ENCODE measurements around the gene TMEM190. TPM values are rescaled to one million over a fixed set of nuclear protein-coding genes. Genes with fewer than 3 reads are reported as not detected.

Gene TMEM190
- total RNA-seq, 1 donor from 2014 or later: not detected

- Mint-ChIP-seq H3K4me3 (no peak overlapping the region), H3K9me3 (no peaks in the 10 kb centered on the region), H3K36me3 (ENCODE audit: low read depth) (peaks cover 7% of the 10 kb centered on the region), H3K4me1 (ENCODE audit: low read depth) (peaks cover 5% of the 10 kb centered on the region), H3K27ac (no peak overlapping the region), H3K27me3 (ENCODE audit: insufficient read depth) (no peaks in the 10 kb centered on the region)
- no peak for DNase-seq (ENCODE audit: low spot score)
- intact Hi-C loops (cut with micrococcal nuclease): no loop called here
Measured at GRCh38 chr19:55345101-55345817, 31.4 kb upstream of the TMEM190 start.

GRCh38 chr19:55345818-55346724 is 30.6 kb upstream of the TMEM190 start:
- H3K27ac Mint-ChIP-seq: no peak overlapping the region
- intact Hi-C loops (cut with micrococcal nuclease): no loop called here
- H3K9me3 Mint-ChIP-seq: no peaks in the 10 kb centered on the region
- peaks cover 7% of the 10 kb centered on the region for H3K4me1 Mint-ChIP-seq (ENCODE audit: low read depth)
- no peaks in the 10 kb centered on the region for H3K27me3 Mint-ChIP-seq (ENCODE audit: insufficient read depth)
- no peak overlapping the region for H3K4me3 Mint-ChIP-seq
- peaks cover 7% of the 10 kb centered on the region for H3K36me3 Mint-ChIP-seq (ENCODE audit: low read depth)
- no peak for DNase-seq (ENCODE audit: low spot score)

- intact Hi-C loops (cut with micrococcal nuclease): no loop called here
- no peak overlapping the region for H3K4me3 Mint-ChIP-seq
- DNase-seq (ENCODE audit: low spot score): no peak
- peaks cover 10% of the 10 kb centered on the region for H3K4me1 Mint-ChIP-seq (ENCODE audit: low read depth)
- H3K27ac Mint-ChIP-seq: no peak overlapping the region
- H3K9me3 Mint-ChIP-seq: no peaks in the 10 kb centered on the region
- peaks cover 6% of the 10 kb centered on the region for H3K27me3 Mint-ChIP-seq (ENCODE audit: insufficient read depth)
- peaks cover 5% of the 10 kb centered on the region for H3K36me3 Mint-ChIP-seq (ENCODE audit: low read depth)
Measured at GRCh38 chr19:55346725-55347441, 29.7 kb upstream of the TMEM190 start.

DNA sequence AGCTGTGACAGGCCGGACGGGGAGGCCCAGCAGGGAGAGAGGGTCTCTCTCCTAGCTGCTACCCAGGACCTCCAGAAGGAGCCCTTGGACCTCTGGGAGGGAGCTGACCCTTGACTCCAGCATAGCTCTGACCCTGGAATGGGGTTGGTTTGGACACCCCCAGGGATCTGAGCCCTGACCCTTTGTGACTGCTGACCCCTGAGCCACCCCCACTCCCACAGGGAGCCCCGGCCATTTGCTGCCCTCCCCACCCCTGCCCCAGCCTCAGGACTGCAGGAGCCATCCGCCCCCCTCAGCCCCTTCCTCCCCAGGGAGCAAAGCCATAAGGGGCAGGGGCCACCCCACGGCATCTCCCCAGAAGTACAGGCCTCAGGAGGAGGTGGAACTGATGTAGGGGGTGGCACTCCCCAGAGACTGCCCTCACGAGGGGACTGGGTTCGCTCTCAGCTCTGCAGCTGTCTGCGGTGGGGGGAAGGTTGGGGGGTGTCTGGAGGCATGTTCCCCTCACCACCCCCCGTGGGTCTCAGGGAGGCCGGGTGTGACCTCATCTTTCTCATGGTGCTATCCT is 29.1 kb upstream of the TMEM190 start:
- intact Hi-C loops (cut with micrococcal nuclease): no loop called here
- Mint-ChIP-seq H3K4me3 (no peak overlapping the region), H3K4me1 (ENCODE audit: low read depth) (peaks cover 15% of the 10 kb centered on the region), H3K9me3 (no peaks in the 10 kb centered on the region), H3K27me3 (ENCODE audit: insufficient read depth) (peaks cover 11% of the 10 kb centered on the region), H3K27ac (no peak overlapping the region), H3K36me3 (ENCODE audit: low read depth) (peaks cover 5% of the 10 kb centered on the region)
- no peak for DNase-seq (ENCODE audit: low spot score)

GRCh38 chr19:55348317-55349034 is 28.1 kb upstream of the TMEM190 start:
- no peak for DNase-seq (ENCODE audit: low spot score)
- Mint-ChIP-seq H3K4me3 (no peak overlapping the region), H3K9me3 (no peaks in the 10 kb centered on the region), H3K36me3 (ENCODE audit: low read depth) (peaks cover 3% of the 10 kb centered on the region), H3K27ac (no peak overlapping the region), H3K4me1 (ENCODE audit: low read depth) (peaks cover 25% of the 10 kb centered on the region), H3K27me3 (ENCODE audit: insufficient read depth) (peaks cover 20% of the 10 kb centered on the region)
- intact Hi-C loops (cut with micrococcal nuclease): no loop called here

DNA sequence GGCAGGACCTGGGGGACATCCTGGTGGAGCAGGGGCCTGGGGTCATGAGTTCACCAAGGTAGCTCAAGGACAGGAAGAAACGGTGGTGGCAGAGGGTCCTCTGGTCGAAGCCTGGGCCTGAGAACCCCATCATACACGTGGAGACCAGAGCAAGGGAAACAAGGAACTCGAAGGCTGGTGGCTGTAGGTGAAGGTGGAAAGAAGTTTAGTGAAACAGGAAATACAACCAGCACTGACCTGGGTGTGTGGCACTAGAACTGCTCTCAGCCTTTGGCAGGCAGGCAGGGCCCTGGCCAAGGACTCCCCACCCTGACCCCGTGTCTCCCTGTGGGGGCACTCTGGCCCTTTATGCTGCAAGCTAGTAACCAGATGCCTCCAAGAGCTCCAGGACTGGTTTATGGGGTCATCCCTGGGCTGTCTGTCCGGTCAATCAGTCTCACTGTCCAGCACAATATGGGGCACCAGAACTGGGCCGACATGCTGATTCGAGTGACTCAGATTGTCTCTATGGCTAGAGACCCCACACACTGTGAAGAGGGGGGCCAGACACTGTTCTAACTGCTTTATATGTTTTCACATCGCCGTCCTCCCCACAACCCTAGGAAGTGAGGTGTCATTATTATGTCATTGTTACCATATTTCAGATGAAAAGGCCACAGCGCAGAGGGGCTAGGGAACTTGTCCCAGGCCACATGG is 25.9 kb upstream of the TMEM190 start:
- H3K9me3 Mint-ChIP-seq: no peaks in the 10 kb centered on the region
- H3K27me3 Mint-ChIP-seq (ENCODE audit: insufficient read depth): peaks cover 32% of the 10 kb centered on the region
- intact Hi-C loops (cut with micrococcal nuclease): no loop called here
- H3K27ac Mint-ChIP-seq: no peak overlapping the region
- H3K4me3 Mint-ChIP-seq: peak overlapping the region; percentile 22
- peaks cover 26% of the 10 kb centered on the region for H3K4me1 Mint-ChIP-seq (ENCODE audit: low read depth)
- H3K36me3 Mint-ChIP-seq (ENCODE audit: low read depth): no peaks in the 10 kb centered on the region
- no peak for DNase-seq (ENCODE audit: low spot score)

GRCh38 chr19:55352040-55352439 is 24.6 kb upstream of the TMEM190 start:
- peaks cover 36% of the 10 kb centered on the region for H3K27me3 Mint-ChIP-seq (ENCODE audit: insufficient read depth)
- DNase-seq (ENCODE audit: low spot score): no peak
- H3K27ac Mint-ChIP-seq: no peak overlapping the region
- no peaks in the 10 kb centered on the region for H3K36me3 Mint-ChIP-seq (ENCODE audit: low read depth)
- peak overlapping the region; percentile 30 for H3K4me3 Mint-ChIP-seq
- intact Hi-C loops (cut with micrococcal nuclease): no loop called here
- H3K9me3 Mint-ChIP-seq: no peaks in the 10 kb centered on the region
- H3K4me1 Mint-ChIP-seq (ENCODE audit: low read depth): peaks cover 26% of the 10 kb centered on the region

DNA sequence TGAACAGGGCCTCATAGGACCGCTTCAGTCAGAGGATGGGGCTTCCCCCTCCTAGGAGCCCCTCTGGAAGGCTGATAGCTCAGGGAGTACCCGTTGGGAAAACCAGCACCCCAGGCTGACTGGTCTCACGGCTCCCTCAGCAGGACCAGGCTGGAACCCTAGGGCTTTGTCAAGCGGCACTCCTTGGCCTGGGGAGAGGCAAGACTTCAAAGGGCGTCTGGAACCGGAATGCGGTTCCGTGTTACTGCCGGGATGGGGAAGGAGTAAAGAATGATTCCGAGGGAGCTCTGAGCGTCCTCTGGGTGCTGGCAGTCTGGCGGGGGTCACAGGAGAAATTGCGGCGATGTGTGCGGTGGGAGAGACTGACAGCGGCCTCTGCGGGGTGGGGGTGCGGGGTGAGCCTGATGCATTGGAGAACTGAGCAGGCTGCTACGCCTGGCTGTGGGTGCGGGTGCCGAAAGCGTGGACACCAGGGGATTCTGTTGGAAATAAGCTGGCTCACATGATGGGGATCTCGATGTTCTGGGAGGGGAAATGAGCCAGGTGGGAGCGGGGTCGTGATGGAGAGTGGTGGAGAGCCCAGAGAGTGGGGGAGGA is 24.0 kb upstream of the TMEM190 start:
- Mint-ChIP-seq H3K4me1 (ENCODE audit: low read depth) (peaks cover 26% of the 10 kb centered on the region), H3K27ac (peak overlapping the region; percentile 13), H3K9me3 (no peaks in the 10 kb centered on the region), H3K27me3 (ENCODE audit: insufficient read depth) (peaks cover 42% of the 10 kb centered on the region), H3K36me3 (ENCODE audit: low read depth) (no peaks in the 10 kb centered on the region), H3K4me3 (peak overlapping the region; percentile 82)
- intact Hi-C loops (cut with micrococcal nuclease): no loop called here
- no peak for DNase-seq (ENCODE audit: low spot score)

DNA sequence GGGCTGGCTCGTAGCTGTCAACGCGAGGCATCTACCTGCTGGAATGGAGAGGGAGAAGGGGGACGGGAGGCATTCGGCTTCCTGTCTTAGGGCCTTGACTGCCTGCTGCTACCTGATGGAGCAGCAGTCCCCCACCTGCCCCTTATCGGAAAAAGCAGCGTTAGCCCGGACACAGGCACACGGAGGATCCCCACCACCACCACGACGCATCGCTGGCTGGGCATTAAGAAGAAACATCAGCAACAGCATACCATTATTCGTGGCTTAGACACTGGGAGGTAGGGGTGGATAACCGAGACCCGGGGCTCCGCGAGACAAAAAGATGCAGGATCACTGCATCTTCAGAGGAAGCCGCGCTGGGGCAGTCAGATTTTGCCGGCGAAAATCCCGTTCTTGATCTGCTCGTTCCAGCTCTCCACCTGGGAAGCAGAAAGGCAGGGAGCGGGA is 23.2 kb upstream of the TMEM190 start:
- H3K36me3 Mint-ChIP-seq (ENCODE audit: low read depth): no peaks in the 10 kb centered on the region
- H3K9me3 Mint-ChIP-seq: no peaks in the 10 kb centered on the region
- DNase-seq (ENCODE audit: low spot score): no peak
- no peak overlapping the region for H3K27ac Mint-ChIP-seq
- intact Hi-C loops (cut with micrococcal nuclease): no loop called here
- peak overlapping the region; percentile 82 for H3K4me3 Mint-ChIP-seq
- H3K27me3 Mint-ChIP-seq (ENCODE audit: insufficient read depth): peaks cover 43% of the 10 kb centered on the region
- H3K4me1 Mint-ChIP-seq (ENCODE audit: low read depth): peaks cover 26% of the 10 kb centered on the region

GRCh38 chr19:55353803-55354697 is 22.6 kb upstream of the TMEM190 start:
- intact Hi-C loops (cut with micrococcal nuclease): loop anchor here (1.0 to 2.0 kb wide), 4 partner anchors 15 to 74 kb away; partner anchors contain the start of genes HSPBP1, KMT5C and RPL28
- DNase-seq (ENCODE audit: low spot score): peak; percentile 45
- Mint-ChIP-seq H3K4me1 (ENCODE audit: low read depth) (peaks cover 26% of the 10 kb centered on the region), H3K27me3 (ENCODE audit: insufficient read depth) (peaks cover 44% of the 10 kb centered on the region), H3K9me3 (no peaks in the 10 kb centered on the region), H3K27ac (no peak overlapping the region), H3K36me3 (ENCODE audit: low read depth) (no peaks in the 10 kb centered on the region), H3K4me3 (peak overlapping the region; percentile 82)
